ENCODE results near the gene PCDHA7.
A peak's percentile ranks its signal among the peaks of the same experiment; 100 is the strongest.
"Not testable (repeated sequence)": the region's sequence is repeated elsewhere in the genome, so short reads cannot be mapped to it uniquely, and the experiment has no call there.

PCDHA7 gene

DNA sequence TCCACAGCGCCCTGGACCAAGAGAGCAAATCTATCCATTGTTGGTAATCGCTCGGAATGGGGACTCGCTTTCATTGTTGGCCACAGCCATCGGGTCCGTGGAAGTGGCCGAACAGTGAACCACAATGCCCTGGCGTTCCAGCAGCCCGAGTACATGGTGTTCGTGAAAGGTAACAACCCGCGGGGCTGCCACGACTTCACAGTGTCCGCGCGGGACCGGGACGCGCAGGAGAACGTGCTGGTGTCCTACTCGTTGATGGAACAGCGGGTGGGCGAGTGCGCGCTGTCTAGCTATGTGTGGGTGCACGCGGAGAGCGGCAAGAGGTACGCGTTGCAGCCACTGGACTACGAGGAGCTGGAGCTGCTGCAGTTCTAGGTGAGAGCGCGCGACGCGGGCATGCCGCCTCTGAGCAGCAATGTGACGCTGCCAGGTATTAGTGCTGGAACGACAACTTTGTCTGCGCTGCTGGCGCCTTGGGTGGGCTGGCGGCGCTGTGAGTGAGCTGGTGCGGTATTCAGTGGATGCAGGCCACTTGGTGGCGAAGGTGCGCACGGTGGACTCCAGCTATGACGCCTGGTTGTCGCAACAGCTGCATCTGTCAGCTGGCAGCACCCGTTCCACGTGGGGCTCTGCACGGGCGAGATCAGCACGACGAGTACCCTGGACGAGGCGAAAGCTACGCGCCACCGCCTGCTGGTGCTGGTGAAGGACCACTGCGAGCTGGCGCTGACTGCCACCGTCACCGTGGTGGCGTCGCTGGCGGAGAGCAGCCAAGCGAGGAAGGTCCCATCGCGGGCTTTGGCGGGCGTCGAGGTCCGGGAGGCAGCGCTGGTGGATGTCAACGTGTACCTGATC is 28.6 kb downstream of the PCDHA7 start:
- DNase-seq, result no peak

- peak; percentile 24 for DNase-seq
Measured at GRCh38 chr5:140868721-140869554, 34.9 kb downstream of the PCDHA7 start, which contains the start of gene PCDHA11. TSS of gene PCDHA11 (plus strand) at chr5:140868957. CDS start at chr5:140869104, 147 bp downstream.

DNA sequence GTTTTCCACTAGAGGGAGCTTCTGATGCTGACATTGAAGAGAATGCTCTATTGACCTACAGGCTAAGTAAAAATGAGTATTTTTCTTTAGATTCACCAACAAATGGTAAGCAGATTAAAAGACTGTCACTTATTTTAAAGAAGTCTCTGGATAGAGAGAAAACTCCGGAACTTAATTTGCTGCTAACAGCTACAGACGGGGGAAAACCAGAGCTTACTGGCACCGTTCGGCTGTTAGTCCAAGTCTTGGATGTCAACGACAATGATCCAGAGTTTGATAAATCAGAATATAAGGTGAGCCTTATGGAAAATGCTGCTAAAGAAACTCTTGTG is 35.5 kb downstream of the PCDHA7 start:
- no peak for DNase-seq

DNA sequence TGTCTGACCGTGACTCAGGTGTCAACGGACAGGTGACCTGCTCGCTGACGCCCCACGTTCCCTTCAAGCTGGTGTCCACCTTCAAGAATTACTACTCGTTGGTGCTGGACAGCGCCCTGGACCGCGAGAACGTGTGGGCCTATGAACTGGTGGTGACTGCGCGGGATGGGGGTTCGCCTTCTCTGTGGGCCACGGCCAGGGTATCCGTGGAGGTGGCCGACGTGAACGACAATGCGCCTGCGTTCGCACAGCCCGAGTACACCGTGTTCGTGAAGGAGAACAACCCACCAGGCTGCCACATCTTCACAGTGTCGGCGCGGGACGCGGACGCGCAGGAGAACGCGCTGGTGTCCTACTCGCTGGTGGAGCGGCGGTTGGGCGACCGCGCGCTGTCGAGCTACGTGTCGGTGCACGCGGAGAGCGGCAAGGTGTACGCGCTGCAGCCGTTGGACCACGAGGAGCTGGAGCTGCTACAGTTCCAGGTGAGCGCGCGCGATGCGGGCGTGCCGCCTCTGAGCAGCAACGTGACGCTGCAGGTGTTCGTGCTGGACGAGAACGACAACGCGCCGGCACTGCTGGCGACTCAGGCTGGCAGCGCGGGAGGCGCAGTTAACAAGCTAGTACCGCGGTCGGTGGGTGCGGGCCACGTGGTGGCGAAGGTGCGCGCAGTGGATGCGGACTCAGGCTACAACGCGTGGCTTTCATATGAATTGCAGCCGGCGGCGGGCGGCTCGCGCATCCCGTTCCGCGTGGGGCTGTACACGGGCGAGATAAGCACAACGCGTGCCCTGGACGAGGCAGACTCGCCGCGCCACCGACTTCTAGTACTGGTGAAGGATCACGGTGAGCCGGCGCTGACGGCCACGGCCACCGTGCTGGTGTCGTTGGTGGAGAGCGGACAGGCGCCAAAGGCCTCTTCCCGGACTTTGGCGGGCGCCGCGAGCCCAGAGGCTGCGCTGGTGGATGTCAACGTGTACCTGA is 36.4 kb downstream of the PCDHA7 start:
- DNase-seq, result no peak

DNA sequence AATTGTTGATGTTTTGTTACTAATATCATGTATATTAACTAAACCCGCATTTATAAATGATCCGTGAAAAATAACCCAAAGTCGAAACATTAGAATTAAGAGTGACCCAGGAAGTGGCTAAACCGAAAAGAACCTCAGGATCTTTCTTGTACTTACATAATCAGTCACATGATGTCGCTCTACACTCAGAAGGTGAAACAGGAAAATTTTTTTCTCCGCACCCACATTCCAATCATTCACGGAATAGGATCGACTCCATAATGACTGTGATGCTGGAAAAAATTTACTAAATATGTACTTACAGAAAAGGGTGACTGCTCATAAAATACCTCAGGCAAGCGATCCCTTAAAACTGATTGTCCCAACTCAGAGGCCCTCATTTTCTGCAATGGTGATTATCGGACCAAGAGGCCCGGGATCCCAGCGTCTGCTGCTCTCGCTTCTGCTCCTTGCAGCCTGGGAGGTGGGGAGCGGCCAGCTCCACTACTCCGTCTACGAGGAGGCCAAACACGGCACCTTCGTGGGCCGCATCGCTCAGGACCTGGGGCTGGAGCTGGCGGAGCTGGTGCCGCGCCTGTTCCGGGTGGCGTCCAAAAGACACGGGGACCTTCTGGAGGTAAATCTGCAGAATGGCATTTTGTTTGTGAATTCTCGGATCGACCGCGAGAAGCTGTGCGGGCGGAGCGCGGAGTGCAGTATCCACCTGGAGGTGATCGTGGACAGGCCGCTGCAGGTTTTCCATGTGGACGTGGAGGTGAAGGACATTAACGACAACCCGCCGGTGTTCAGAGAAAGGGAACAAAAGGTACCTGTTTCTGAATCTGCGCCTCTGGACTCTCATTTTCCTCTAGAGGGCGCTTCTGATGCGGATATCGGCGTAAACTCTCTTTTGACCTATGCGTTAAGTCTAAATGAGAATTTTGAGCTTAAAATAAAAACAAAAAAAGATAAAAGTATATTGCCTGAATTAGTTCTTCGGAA is 41.3 kb downstream of the PCDHA7 start, which contains the start of gene PCDHA12:
PCDHA12 (plus strand) TSS at position 224 of the 981 bp plus-strand sequence; CDS start at position 389, 165 bp downstream.
- DNase-seq, result no peak

GRCh38 chr5:140876541-140877261 is 42.6 kb downstream of the PCDHA7 start:
- DNase-seq, result not testable (repeated sequence)

DNA sequence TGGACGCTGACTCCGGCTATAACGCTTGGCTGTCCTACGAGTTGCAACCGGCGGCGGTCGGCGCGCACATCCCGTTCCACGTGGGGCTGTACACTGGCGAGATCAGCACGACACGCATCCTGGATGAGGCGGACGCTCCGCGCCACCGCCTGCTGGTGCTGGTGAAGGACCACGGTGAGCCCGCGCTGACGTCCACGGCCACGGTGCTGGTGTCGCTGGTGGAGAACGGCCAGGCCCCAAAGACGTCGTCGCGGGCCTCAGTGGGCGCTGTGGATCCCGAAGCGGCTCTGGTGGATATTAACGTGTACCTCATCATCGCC is 43.2 kb downstream of the PCDHA7 start:
- DNase-seq, result no peak

DNA sequence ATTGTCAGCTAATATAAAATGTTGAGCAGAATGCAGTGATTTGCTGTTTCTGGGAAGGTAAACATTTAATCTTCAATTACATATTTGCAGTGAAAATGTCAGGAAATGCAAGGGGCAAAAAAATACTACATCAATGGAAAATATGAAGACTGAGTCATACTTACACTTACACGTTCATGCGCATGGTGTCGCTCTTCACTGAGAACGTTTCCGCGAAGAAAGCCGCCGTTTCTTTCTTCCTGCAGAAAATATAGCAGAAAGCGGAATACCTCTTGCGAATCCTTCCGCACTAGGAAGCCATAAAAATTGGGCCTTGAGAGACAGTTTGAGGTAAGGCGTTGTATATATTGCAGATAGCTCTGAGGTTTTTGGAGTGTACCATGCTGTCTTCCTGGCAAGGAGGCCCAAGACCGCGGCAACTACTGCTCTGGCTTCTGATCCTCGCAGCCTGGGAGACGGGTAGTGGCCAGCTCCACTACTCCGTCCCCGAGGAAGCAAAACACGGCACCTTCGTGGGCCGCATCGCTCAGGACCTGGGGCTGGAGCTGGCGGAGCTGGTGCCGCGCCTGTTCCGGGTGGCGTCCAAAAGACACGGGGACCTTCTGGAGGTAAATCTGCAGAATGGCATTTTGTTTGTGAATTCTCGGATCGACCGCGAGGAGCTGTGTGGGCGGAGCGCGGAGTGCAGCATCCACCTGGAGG is 48.0 kb downstream of the PCDHA7 start, which contains the start of gene PCDHA13:
PCDHA13 (plus strand) TSS at position 236 of the 702 bp plus-strand sequence; CDS start at position 381, 145 bp downstream.
- DNase-seq, result no peak

DNA sequence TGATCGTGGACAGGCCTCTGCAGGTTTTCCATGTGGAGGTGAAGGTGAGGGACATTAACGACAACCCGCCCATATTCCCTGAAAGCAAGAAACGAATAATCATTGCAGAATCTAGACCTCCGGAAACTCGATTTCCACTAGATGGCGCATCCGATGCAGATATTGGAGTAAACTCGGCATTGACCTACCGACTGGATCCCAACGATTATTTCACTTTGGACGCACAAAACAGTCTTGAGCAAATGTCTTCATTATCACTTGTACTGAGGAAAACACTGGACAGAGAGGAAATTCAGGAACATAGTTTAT is 48.5 kb downstream of the PCDHA7 start:
- no peak for DNase-seq

DNA sequence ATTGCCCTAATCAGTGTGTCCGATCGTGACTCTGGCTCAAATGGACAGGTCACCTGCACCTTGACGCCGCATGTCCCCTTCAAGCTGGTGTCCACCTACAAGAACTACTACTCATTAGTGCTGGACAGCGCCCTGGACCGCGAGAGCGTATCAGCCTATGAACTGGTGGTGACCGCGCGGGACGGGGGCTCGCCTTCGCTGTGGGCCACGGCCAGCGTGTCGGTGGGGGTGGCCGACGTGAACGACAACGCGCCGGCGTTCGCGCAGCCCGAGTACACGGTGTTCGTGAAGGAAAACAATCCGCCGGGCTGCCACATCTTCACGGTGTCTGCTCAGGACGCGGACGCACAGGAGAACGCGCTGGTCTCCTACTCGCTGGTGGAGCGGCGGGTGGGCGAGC is 49.3 kb downstream of the PCDHA7 start:
- DNase-seq, result no peak

GRCh38 chr5:140883927-140884697 is 50.0 kb downstream of the PCDHA7 start:
- no peak for DNase-seq
